Suprapubic skin (tissue), 4 donors: Measurements from ENCODE around the gene TBC1D1. TPM values are rescaled to one million over a fixed set of nuclear protein-coding genes. Genes with fewer than 3 reads are reported as not detected.

Experiments
- DNase-seq, 2 donors: peaks; one replicate each; pipeline ENCODE4 v3.0.0-alpha.2; 2019; ENCODE audit warnings: low spot score in 2 of 2
- H3K27ac ChIP-seq: fragments of 200-600 bp; sonication (generic); one replicate; pipeline ENCODE4 v1.5.1; 2019
- H3K27me3 ChIP-seq: fragments of 200-600 bp; sonication (generic); one replicate; pipeline ENCODE4 v1.5.1; 2019
- H3K36me3 ChIP-seq: fragments of 200-600 bp; sonication (generic); one replicate; pipeline ENCODE4 v1.5.1; 2019
- H3K4me1 ChIP-seq: fragments of 200-600 bp; sonication (generic); one replicate; pipeline ENCODE4 v1.5.1; 2019
- H3K4me3 ChIP-seq: fragments of 200-600 bp; sonication (generic); one replicate; pipeline ENCODE4 v1.5.1; 2019; ENCODE audit warnings: mild to moderate bottlenecking
- H3K9me3 ChIP-seq: fragments of 200-600 bp; sonication (generic); one replicate; pipeline ENCODE4 v1.5.1; 2019
- EP300 ChIP-seq: sonication (generic); formaldehyde crosslinking; IDR thresholded peaks from one replicate; pipeline ENCODE4 v1.6.1; 2017; ENCODE audit warnings: antibody characterized with exemption
- POLR2A ChIP-seq, 2 donors: fragments of 450-650 bp; IDR thresholded peaks; one replicate each; pipeline ENCODE4 v1.6.1; 2017; ENCODE audit warnings: antibody characterized with exemption in 2 of 2, mild to moderate bottlenecking in 2 of 2, moderate library complexity in 2 of 2
- POLR2AphosphoS5 ChIP-seq, 3 donors: sonication (generic); formaldehyde crosslinking; IDR thresholded peaks; one replicate each; pipeline ENCODE4 v1.6.1; 2017; ENCODE audit warnings: antibody characterized with exemption in 3 of 3
- WGBS: methylation state at CpG from one replicate; pipeline ENCODE4 v1.1.5; 2018; 5-methylcytosine and 5-hydroxymethylcytosine counted together
- total RNA-seq, 4 donors: library from RNA; depleted of rRNA; stranded (reverse); fragments of >200 nt; gene quantifications; one replicate each; pipeline ENCODE4 v1.1.0, GENCODE V29; 2016
- TF ChIP-seq, protein P1 (sequence below), 2 donors: fragments of 200-600 bp in 1 of 2; fragments of 450-650 bp in 1 of 2; sonication (generic) in 1 of 2; IDR thresholded peaks; one replicate each; pipeline ENCODE4 v1.5.1; 2016 to 2019; ENCODE audit warnings: antibody characterized with exemption in 2 of 2, mild to moderate bottlenecking in 1 of 2, moderate library complexity in 1 of 2

The TBC1D1 gene
- total RNA-seq, 4 donors from 2014 or later, result 16.3 to 32.0 (median 22.2) TPM

DNA sequence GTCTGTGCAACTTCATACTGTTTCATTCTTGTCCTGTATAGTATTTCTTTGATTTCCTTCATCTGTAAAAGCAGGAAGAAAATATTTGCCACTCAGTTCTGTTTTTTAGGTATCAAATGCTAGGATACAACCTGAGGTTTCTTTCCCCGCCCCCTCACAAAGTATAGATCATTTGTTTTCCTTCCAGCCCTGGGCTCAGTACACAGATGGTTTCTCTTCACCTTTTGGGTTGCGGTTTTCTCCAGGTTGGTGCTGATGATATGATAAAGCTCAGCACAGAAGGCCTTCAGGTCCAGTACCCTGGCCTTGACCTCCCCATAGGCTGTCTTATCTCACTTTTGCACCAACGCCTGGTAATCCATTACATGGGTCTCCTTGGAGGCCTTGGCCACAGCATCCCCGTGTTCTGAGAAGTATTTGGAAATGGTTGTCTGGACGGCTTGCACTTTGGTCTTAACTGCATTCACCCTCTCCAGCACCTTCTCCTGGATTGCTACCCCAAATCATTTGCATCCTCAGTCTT, 104.5 kb downstream of the TBC1D1 start:
- 90% methylated on average over 5 of the region's 5 CpGs for WGBS

DNA sequence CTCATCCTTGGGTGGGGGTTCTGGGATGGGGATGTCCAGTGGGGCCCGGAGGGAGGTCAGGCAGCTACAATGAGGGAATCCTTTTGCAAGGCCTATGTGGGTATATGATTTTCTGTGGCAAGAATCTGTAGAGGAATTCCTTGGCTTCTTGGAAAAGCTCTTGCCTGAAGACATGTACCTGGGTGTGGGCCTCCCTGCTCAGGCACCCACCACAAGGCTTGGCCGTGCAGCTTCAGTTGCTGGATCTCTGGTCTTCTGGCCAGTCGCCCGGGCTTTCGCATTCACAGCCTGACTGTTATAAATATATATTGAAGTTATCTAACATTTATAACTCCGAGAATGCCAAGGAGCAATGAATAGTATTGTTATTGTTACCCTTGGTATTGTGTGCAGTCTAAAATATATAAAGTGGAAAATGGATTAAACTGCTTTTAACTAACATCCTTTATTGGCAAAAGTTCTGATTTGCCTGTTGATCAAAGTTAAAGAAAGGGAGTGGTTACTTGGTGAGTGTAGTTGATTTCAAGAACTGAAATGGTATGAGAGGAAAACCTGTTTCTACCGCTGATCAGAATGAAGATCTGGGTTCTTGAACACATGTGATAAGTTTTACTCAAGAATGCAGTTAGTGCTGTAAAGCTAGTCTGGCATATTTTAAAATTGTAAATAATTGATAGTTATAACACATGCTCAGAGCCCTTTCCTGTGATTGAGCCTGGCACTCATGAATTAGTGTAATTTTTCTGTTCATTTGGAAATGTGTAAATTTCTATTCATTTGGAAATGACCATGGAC, 105.3 kb downstream of the TBC1D1 start:
- no peak for TF ChIP-seq EP300
- TF ChIP-seq, protein P1, sequence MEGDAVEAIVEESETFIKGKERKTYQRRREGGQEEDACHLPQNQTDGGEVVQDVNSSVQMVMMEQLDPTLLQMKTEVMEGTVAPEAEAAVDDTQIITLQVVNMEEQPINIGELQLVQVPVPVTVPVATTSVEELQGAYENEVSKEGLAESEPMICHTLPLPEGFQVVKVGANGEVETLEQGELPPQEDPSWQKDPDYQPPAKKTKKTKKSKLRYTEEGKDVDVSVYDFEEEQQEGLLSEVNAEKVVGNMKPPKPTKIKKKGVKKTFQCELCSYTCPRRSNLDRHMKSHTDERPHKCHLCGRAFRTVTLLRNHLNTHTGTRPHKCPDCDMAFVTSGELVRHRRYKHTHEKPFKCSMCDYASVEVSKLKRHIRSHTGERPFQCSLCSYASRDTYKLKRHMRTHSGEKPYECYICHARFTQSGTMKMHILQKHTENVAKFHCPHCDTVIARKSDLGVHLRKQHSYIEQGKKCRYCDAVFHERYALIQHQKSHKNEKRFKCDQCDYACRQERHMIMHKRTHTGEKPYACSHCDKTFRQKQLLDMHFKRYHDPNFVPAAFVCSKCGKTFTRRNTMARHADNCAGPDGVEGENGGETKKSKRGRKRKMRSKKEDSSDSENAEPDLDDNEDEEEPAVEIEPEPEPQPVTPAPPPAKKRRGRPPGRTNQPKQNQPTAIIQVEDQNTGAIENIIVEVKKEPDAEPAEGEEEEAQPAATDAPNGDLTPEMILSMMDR (IDR thresholded peaks at IDR 0.05), result no peak
- no peak for TF ChIP-seq POLR2A (IDR thresholded peaks at IDR 0.05)
- no peak for TF ChIP-seq POLR2AphosphoS5 (IDR thresholded peaks at IDR 0.05)
- WGBS, result 57% methylated on average over 7 of the region's 7 CpGs
- H3K27me3 ChIP-seq, result no peaks in the 10 kb centered on the region
- no peak overlapping the region for H3K27ac ChIP-seq
- no peaks in the 10 kb centered on the region for H3K36me3 ChIP-seq
- no peaks in the 10 kb centered on the region for H3K9me3 ChIP-seq
- no peak for DNase-seq
- peaks cover 32% of the 10 kb centered on the region for H3K4me1 ChIP-seq
- H3K4me3 ChIP-seq, result no peak overlapping the region

More for the DNA sequence above, 104.5 kb downstream of the TBC1D1 start:
- peaks cover 38% of the 10 kb centered on the region for H3K4me1 ChIP-seq
- no peak for DNase-seq
- no peak overlapping the region for H3K4me3 ChIP-seq
- H3K27me3 ChIP-seq, result no peaks in the 10 kb centered on the region
- H3K9me3 ChIP-seq, result no peaks in the 10 kb centered on the region
- H3K27ac ChIP-seq, result no peak overlapping the region
- TF ChIP-seq, protein P1 (IDR thresholded peaks at IDR 0.05), result no peak
- TF ChIP-seq EP300 (no peak), POLR2AphosphoS5 (IDR thresholded peaks at IDR 0.05) (no peak), POLR2A (IDR thresholded peaks at IDR 0.05) (no peak)
- no peaks in the 10 kb centered on the region for H3K36me3 ChIP-seq

DNA sequence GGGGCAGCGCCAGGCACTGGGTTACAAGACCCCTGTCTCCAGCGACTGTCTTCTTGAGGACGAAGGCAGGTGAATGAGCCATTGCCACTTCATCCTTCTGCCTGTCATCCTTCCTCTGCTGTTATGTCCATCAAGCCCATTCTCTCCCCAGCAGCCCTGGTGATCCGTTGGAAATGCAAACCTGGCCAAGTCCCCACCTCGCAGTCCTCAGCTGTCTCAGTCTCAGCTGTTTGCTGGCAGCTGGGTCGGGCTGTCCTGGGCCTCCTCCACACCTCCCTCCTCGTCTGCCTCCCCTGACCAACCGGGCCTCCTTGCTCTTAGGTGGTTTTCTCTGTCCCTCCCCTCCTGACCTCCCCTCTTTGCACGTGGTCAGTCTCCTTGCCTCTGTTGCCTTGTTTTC, 107.3 kb downstream of the TBC1D1 start:
- H3K4me3 ChIP-seq, result no peak overlapping the region
- DNase-seq, result no peak
- H3K9me3 ChIP-seq, result no peaks in the 10 kb centered on the region
- no peak overlapping the region for H3K27ac ChIP-seq
- H3K4me1 ChIP-seq, result peaks cover 27% of the 10 kb centered on the region
- TF ChIP-seq POLR2AphosphoS5 (IDR thresholded peaks at IDR 0.05) (no peak), EP300 (no peak), POLR2A (IDR thresholded peaks at IDR 0.05) (no peak)
- TF ChIP-seq, protein P1 (IDR thresholded peaks at IDR 0.05), result no peak
- no peaks in the 10 kb centered on the region for H3K36me3 ChIP-seq
- H3K27me3 ChIP-seq, result no peaks in the 10 kb centered on the region
- WGBS, result 89% methylated on average over 9 of the region's 9 CpGs

- no peak overlapping the region for H3K4me3 ChIP-seq
- DNase-seq, result no peak
- H3K27ac ChIP-seq, result no peak overlapping the region
- H3K9me3 ChIP-seq, result no peaks in the 10 kb centered on the region
- peaks cover 27% of the 10 kb centered on the region for H3K4me1 ChIP-seq
- 95% methylated on average over 12 of the region's 12 CpGs for WGBS
- H3K27me3 ChIP-seq, result no peaks in the 10 kb centered on the region
- no peaks in the 10 kb centered on the region for H3K36me3 ChIP-seq
- TF ChIP-seq POLR2A (IDR thresholded peaks at IDR 0.05) (no peak), EP300 (no peak), POLR2AphosphoS5 (IDR thresholded peaks at IDR 0.05) (no peak)
- TF ChIP-seq, protein P1 (IDR thresholded peaks at IDR 0.05), result no peak
Measured at GRCh38 chr4:37999000-37999716, 108.3 kb downstream of the TBC1D1 start.

DNA sequence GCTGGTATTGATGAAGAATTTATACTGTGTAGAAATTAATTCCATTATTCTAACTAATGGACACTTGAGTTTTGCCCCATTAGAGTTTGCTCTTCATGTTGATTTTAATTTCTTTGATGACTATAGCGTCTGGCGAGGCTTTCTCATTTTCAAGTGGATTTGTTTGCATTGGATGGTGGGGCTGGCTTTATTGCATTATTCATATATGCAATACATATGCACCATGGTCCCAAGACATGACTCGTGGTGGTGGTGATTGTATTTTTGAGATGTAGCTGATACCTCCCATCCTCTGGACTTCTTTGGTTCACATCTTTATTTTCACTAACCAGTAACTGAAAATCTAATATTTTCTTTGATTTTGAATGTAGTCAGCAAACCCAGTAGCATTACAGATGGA, 109.1 kb downstream of the TBC1D1 start:
- H3K27ac ChIP-seq, result no peak overlapping the region
- no peaks in the 10 kb centered on the region for H3K27me3 ChIP-seq
- H3K4me3 ChIP-seq, result no peak overlapping the region
- H3K4me1 ChIP-seq, result peaks cover 20% of the 10 kb centered on the region
- TF ChIP-seq, protein P1 (IDR thresholded peaks at IDR 0.05), result no peak
- TF ChIP-seq EP300, result no peak
- no peak for TF ChIP-seq POLR2A (IDR thresholded peaks at IDR 0.05)
- TF ChIP-seq POLR2AphosphoS5 (IDR thresholded peaks at IDR 0.05), result no peak
- no peak for DNase-seq
- no peaks in the 10 kb centered on the region for H3K36me3 ChIP-seq
- no peaks in the 10 kb centered on the region for H3K9me3 ChIP-seq
- WGBS, result 94% methylated on average over 3 of the region's 3 CpGs
